Neural progenitor cell (in vitro differentiated cells): ENCODE data around the gene CCDC180. TPM values are rescaled to one million over a fixed set of nuclear protein-coding genes. Genes with fewer than 3 reads are reported as not detected.

Experiments
- DNase-seq: peaks from one replicate; pipeline ENCODE4 v3.0.0-alpha.2; 2016; ENCODE audit warnings: low spot score
- H2AFZ ChIP-seq: fragments of 200-600 bp; sonication (generic); replicated peaks from 2 replicates; pipeline ENCODE4 v1.6.1; 2016; ENCODE audit warnings: antibody characterized with exemption
- H3F3A ChIP-seq: fragments of 200-600 bp; sonication (generic); 2 replicates; pipeline ENCODE4 v1.6.1; 2016; ENCODE audit warnings: antibody characterized with exemption, low read depth
- H3K27ac ChIP-seq: fragments of 200-600 bp; sonication (generic); 2 replicates; pipeline ENCODE4 v1.5.1; 2016; ENCODE audit warnings: mild to moderate bottlenecking
- H3K27me3 ChIP-seq: fragments of 200-600 bp; sonication (generic); 2 replicates; pipeline ENCODE4 v1.6.1; 2016; ENCODE audit warnings: mild to moderate bottlenecking, moderate library complexity
- H3K36me3 ChIP-seq: fragments of 200-600 bp; sonication (generic); 2 replicates; pipeline ENCODE4 v1.5.1; 2016
- H3K4me1 ChIP-seq: fragments of 200-600 bp; sonication (generic); 2 replicates; pipeline ENCODE4 v1.6.1; 2016; ENCODE audit warnings: mixed run types
- H3K4me2 ChIP-seq: fragments of 200-600 bp; sonication (generic); 2 replicates; pipeline ENCODE4 v1.6.1; 2016
- H3K4me3 ChIP-seq: fragments of 200-600 bp; sonication (generic); 2 replicates; pipeline ENCODE4 v1.5.1; 2016
- H3K79me2 ChIP-seq: fragments of 200-600 bp; sonication (generic); 2 replicates; pipeline ENCODE4 v1.6.1; 2016; ENCODE audit warnings: low read depth
- H3K9ac ChIP-seq: fragments of 200-600 bp; sonication (generic); 2 replicates; pipeline ENCODE4 v1.6.1; 2016
- H3K9me3 ChIP-seq: fragments of 200-600 bp; sonication (generic); 2 replicates; pipeline ENCODE4 v1.5.1; 2016; ENCODE audit warnings: low read depth
- H4K20me1 ChIP-seq: fragments of 200-600 bp; sonication (generic); 2 replicates; pipeline ENCODE4 v1.6.1; 2016; ENCODE audit warnings: low read depth
- H3K27ac Mint-ChIP-seq: 3 replicates; pipeline ENCODE4 v1.8.0; 2021; ENCODE audit warnings: mixed read lengths
- H3K27me3 Mint-ChIP-seq: 2 replicates; pipeline ENCODE4 v1.8.0; 2022; ENCODE audit warnings: low read depth, mild to moderate bottlenecking, inconsistent platforms, moderate library complexity, mixed read lengths; ENCODE audit not compliant: insufficient read depth
- H3K36me3 Mint-ChIP-seq: 3 replicates; pipeline ENCODE4 v1.8.0; 2021; ENCODE audit warnings: mixed read lengths
- H3K4me1 Mint-ChIP-seq: 3 replicates; pipeline ENCODE4 v1.8.0; 2021; ENCODE audit warnings: mixed read lengths
- H3K4me3 Mint-ChIP-seq: 3 replicates; pipeline ENCODE4 v1.8.0; 2021; ENCODE audit warnings: mild to moderate bottlenecking, moderate library complexity, mixed read lengths
- H3K9me3 Mint-ChIP-seq: 3 replicates; pipeline ENCODE4 v1.8.0; 2020; ENCODE audit warnings: mixed read lengths
- CTCF ChIP-seq: fragments of 200-600 bp; sonication (generic); IDR thresholded peaks from 2 replicates; pipeline ENCODE4 v1.5.1; 2017; ENCODE audit warnings: antibody characterized with exemption, mild to moderate bottlenecking
- EZH2 ChIP-seq: fragments of 200-600 bp; sonication (generic); IDR thresholded peaks from 2 replicates; pipeline ENCODE4 v1.6.1; 2017; ENCODE audit warnings: antibody characterized with exemption, mild to moderate bottlenecking, moderate library complexity
- EZH2phosphoT487 ChIP-seq: fragments of 200-600 bp; sonication (generic); IDR thresholded peaks from 2 replicates; pipeline ENCODE4 v1.6.1; 2017; ENCODE audit warnings: antibody characterized with exemption
- total RNA-seq: library from RNA; depleted of rRNA; stranded (reverse); fragments of >200 nt; gene quantifications from 2 replicates; pipeline ENCODE4 v1.2.3, GENCODE V29; 2015; ENCODE audit warnings: low replicate concordance

Gene CCDC180
- total RNA-seq, 1 donor from 2014 or later = 2.9 TPM

- H2AFZ ChIP-seq = no peak overlapping the region
- Mint-ChIP-seq H3K36me3 (peaks cover 42% of the 10 kb centered on the region), H3K4me3 (no peak overlapping the region), H3K9me3 (peaks cover 13% of the 10 kb centered on the region), H3K27ac (no peak overlapping the region), H3K27me3 (peaks cover 4% of the 10 kb centered on the region), H3K4me1 (no peaks in the 10 kb centered on the region)
- no peaks in the 10 kb centered on the region for H3K4me1 ChIP-seq
- no peak overlapping the region for H3K27ac ChIP-seq
- no peaks in the 10 kb centered on the region for H3K27me3 ChIP-seq
- peaks cover 22% of the 10 kb centered on the region for H3K36me3 ChIP-seq
- H3F3A ChIP-seq = no peaks in the 10 kb centered on the region
- no peak overlapping the region for H3K4me3 ChIP-seq
- H3K9ac ChIP-seq = no peak overlapping the region
- no peaks in the 10 kb centered on the region for H3K9me3 ChIP-seq
- no peak overlapping the region for H3K4me2 ChIP-seq
- no peak for TF ChIP-seq EZH2
- no peaks in the 10 kb centered on the region for H3K79me2 ChIP-seq
- no peaks in the 10 kb centered on the region for H4K20me1 ChIP-seq
- DNase-seq = no peak
These were observed 23.7 kb upstream of the CCDC180 start for GRCh38 chr9:97283768-97284167.

GRCh38 chr9:97284798-97285197, 22.7 kb upstream of the CCDC180 start:
- TF ChIP-seq EZH2 = no peak
- TF ChIP-seq EZH2phosphoT487 = no peak
- TF ChIP-seq CTCF = no peak
- Histone ChIP-seq H3K4me3 (no peak overlapping the region), H3K9me3 (no peaks in the 10 kb centered on the region), H3K27ac (no peak overlapping the region), H3K9ac (no peak overlapping the region), H2AFZ (no peak overlapping the region), H3F3A (no peaks in the 10 kb centered on the region), H3K79me2 (no peaks in the 10 kb centered on the region), H3K4me1 (no peaks in the 10 kb centered on the region), H4K20me1 (no peaks in the 10 kb centered on the region), H3K36me3 (peaks cover 16% of the 10 kb centered on the region), H3K27me3 (no peaks in the 10 kb centered on the region), H3K4me2 (no peak overlapping the region)
- Mint-ChIP-seq H3K4me1 (no peaks in the 10 kb centered on the region), H3K4me3 (no peak overlapping the region), H3K27ac (no peak overlapping the region), H3K27me3 (peaks cover 4% of the 10 kb centered on the region), H3K9me3 (peaks cover 13% of the 10 kb centered on the region), H3K36me3 (peaks cover 44% of the 10 kb centered on the region)
- DNase-seq = no peak

GRCh38 chr9:97292200-97292599, 15.3 kb upstream of the CCDC180 start:
- Mint-ChIP-seq H3K27ac (no peak overlapping the region), H3K36me3 (peaks cover 19% of the 10 kb centered on the region), H3K9me3 (peaks cover 4% of the 10 kb centered on the region), H3K4me1 (peaks cover 5% of the 10 kb centered on the region), H3K4me3 (no peak overlapping the region), H3K27me3 (peaks cover 6% of the 10 kb centered on the region)
- Histone ChIP-seq H4K20me1 (no peaks in the 10 kb centered on the region), H3K4me1 (no peaks in the 10 kb centered on the region), H3K79me2 (no peaks in the 10 kb centered on the region), H3K4me3 (no peak overlapping the region), H3K27ac (no peak overlapping the region), H3F3A (no peaks in the 10 kb centered on the region), H3K4me2 (no peak overlapping the region), H2AFZ (no peak overlapping the region), H3K27me3 (no peaks in the 10 kb centered on the region), H3K36me3 (no peaks in the 10 kb centered on the region), H3K9ac (no peak overlapping the region), H3K9me3 (no peaks in the 10 kb centered on the region)
- DNase-seq = no peak
- no peak for TF ChIP-seq EZH2
- TF ChIP-seq EZH2phosphoT487 = no peak
- no peak for TF ChIP-seq CTCF

- no peak for DNase-seq
- H3K9ac ChIP-seq = no peak overlapping the region
These were observed 14.2 kb upstream of the CCDC180 start for GRCh38 chr9:97293207-97293721.

More at GRCh38 chr9:97293207-97293721, 14.2 kb upstream of the CCDC180 start:
- no peaks in the 10 kb centered on the region for H3K9me3 ChIP-seq
- H4K20me1 ChIP-seq = no peaks in the 10 kb centered on the region
- Mint-ChIP-seq H3K4me1 (peaks cover 5% of the 10 kb centered on the region), H3K36me3 (peaks cover 14% of the 10 kb centered on the region), H3K4me3 (no peak overlapping the region), H3K9me3 (peaks cover 12% of the 10 kb centered on the region), H3K27ac (peak overlapping the region; percentile 31), H3K27me3 (peaks cover 6% of the 10 kb centered on the region)
- no peak overlapping the region for H3K27ac ChIP-seq
- no peak for TF ChIP-seq EZH2
- TF ChIP-seq CTCF = no peak
- no peak for TF ChIP-seq EZH2phosphoT487
- no peak overlapping the region for H3K4me2 ChIP-seq
- H3K79me2 ChIP-seq = no peaks in the 10 kb centered on the region
- H3F3A ChIP-seq = no peaks in the 10 kb centered on the region
- no peaks in the 10 kb centered on the region for H3K4me1 ChIP-seq
- no peaks in the 10 kb centered on the region for H3K36me3 ChIP-seq
- H3K4me3 ChIP-seq = no peak overlapping the region
- H2AFZ ChIP-seq = no peak overlapping the region
- H3K27me3 ChIP-seq = no peaks in the 10 kb centered on the region
